Fibroblast of pulmonary artery (primary cell): ENCODE data around the gene TNP1.

Source experiments
- DNase-seq: peaks from one replicate; pipeline ENCODE4 v3.0.0-alpha.2; 2010; ENCODE audit warnings: low read depth
- H3K4me3 ChIP-seq: replicated peaks from 2 replicates; pipeline ENCODE4 v1.5.1; 2011; ENCODE audit warnings: low read depth, mild to moderate bottlenecking, control low read depth, low read length, moderate library complexity
- CTCF ChIP-seq: IDR thresholded peaks from 2 replicates; pipeline ENCODE4 v1.5.1; 2011; ENCODE audit warnings: mild to moderate bottlenecking, control low read depth, low read length, inconsistent platforms; ENCODE audit errors: missing control alignments

TNP1 gene

GRCh38 chr2:216877085-216877484 is 17.2 kb upstream of the TNP1 start:
- H3K4me3 ChIP-seq, result no peak overlapping the region
- TF ChIP-seq CTCF, result peak; percentile 22
- peak; percentile 3 for DNase-seq

- no peak for TF ChIP-seq CTCF
- H3K4me3 ChIP-seq, result no peak overlapping the region
- DNase-seq, result no peak
Measured at GRCh38 chr2:216875862-216876261, 16.0 kb upstream of the TNP1 start.

GRCh38 chr2:216873573-216873972 is 13.7 kb upstream of the TNP1 start:
- H3K4me3 ChIP-seq, result no peak overlapping the region
- no peak for TF ChIP-seq CTCF
- DNase-seq, result no peak

DNA sequence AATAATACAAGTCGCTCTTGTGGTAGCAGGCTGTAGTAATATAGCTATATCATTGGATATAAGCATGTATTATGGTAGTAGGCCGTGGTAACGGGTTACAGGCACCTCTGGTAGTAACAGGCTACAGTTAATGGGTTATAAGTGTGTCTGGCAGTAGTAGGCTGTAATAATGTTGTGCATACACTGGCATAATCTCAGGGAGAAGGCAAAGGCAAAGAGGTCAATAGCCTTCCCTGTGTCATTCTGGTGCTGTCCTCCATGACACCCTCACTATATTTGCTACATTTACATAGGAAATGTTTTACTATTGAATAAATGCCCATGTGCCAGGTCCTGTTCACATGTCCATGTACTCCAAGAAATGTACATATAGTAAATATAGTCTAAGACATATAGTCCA is 12.8 kb upstream of the TNP1 start:
- no peak for DNase-seq
- H3K4me3 ChIP-seq, result no peak overlapping the region
- TF ChIP-seq CTCF, result no peak

GRCh38 chr2:216872040-216872439 is 12.2 kb upstream of the TNP1 start:
- H3K4me3 ChIP-seq, result no peak overlapping the region
- no peak for TF ChIP-seq CTCF
- DNase-seq, result no peak

GRCh38 chr2:216871333-216871934 is 11.6 kb upstream of the TNP1 start:
- TF ChIP-seq CTCF, result no peak
- H3K4me3 ChIP-seq, result no peak overlapping the region
- no peak for DNase-seq

- no peak overlapping the region for H3K4me3 ChIP-seq
- DNase-seq, result no peak
- no peak for TF ChIP-seq CTCF
Measured at GRCh38 chr2:216870508-216871332, 10.9 kb upstream of the TNP1 start.
